Measurements from ENCODE around the gene ADAMTSL3.
A peak's percentile ranks its signal among the peaks of the same experiment; 100 is the strongest.

The ADAMTSL3 gene

DNA sequence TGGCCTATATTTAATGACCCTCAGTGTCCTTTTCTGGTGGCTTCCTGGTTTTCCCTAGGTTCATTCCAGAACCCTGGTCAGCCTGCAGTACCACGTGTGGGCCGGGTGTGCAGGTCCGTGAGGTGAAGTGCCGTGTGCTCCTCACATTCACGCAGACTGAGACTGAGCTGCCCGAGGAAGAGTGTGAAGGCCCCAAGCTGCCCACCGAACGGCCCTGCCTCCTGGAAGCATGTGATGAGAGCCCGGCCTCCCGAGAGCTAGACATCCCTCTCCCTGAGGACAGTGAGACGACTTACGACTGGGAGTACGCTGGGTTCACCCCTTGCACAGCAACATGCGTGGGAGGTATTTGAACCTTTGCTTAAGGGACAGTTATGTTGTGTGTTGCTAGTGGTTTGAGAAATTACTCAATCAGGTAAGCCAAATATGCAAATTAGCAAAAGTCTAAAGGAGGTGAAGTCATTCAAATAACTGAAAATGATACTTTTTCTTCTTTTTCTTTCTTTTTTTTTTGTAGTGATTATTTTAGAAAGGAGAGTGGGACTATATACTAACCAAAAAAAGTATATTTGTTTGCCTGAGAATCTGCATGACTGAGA, 259.2 kb downstream of the ADAMTSL3 start:
- no peak overlapping the region for H3K4me3 ChIP-seq (ENCODE audit: low read depth, low read length)
- DNase-seq (ENCODE audit: low read depth), result no peak
- TF ChIP-seq, protein P1, sequence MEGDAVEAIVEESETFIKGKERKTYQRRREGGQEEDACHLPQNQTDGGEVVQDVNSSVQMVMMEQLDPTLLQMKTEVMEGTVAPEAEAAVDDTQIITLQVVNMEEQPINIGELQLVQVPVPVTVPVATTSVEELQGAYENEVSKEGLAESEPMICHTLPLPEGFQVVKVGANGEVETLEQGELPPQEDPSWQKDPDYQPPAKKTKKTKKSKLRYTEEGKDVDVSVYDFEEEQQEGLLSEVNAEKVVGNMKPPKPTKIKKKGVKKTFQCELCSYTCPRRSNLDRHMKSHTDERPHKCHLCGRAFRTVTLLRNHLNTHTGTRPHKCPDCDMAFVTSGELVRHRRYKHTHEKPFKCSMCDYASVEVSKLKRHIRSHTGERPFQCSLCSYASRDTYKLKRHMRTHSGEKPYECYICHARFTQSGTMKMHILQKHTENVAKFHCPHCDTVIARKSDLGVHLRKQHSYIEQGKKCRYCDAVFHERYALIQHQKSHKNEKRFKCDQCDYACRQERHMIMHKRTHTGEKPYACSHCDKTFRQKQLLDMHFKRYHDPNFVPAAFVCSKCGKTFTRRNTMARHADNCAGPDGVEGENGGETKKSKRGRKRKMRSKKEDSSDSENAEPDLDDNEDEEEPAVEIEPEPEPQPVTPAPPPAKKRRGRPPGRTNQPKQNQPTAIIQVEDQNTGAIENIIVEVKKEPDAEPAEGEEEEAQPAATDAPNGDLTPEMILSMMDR (IDR thresholded peaks at IDR 0.05; ENCODE audit: insufficient read depth, low read depth, low read length, missing control alignments), result no peak

DNA sequence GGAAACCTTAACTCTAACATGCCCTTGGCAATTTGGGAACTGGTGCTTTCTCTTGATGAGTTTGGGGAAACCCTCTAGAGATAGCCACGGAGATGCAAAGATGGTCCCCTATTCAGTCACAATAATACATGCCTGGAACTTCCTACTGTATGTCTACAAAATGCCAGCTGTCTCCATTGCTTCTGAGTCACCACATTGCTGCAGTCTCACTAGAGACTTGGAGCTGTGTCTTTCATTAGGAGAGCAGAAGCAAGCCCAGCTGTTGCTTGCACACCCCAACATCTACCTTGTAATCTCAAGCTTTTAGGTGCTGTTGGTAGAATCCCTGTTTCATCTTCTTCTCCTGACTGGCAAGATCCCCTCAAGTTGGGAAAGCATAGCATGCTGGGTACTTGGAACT, 261.0 kb downstream of the ADAMTSL3 start:
- peak; percentile 9 for DNase-seq (ENCODE audit: low read depth)
- H3K4me3 ChIP-seq (ENCODE audit: low read depth, low read length), result no peak overlapping the region
- TF ChIP-seq, protein P1 (IDR thresholded peaks at IDR 0.05; ENCODE audit: insufficient read depth, low read depth, low read length, missing control alignments), result no peak

DNA sequence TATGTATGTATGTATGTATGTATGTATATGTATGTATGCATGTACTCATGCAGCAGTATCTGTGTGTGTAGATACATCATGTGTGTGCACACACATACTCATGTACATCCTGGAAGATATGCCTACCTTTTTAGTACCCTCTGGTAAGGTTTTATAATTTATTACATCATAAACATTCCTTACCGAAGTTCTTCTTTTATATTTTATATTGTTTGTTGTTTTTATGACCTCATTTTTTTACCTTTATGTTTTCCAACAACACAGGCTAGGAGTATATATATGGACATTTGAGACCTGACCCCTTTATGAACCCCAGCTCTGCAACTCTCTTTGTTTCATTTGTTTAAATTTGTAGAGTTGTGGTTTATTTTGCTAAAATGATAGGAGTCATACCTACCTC, 263.5 kb downstream of the ADAMTSL3 start:
- no peak for DNase-seq (ENCODE audit: low read depth)
- H3K4me3 ChIP-seq (ENCODE audit: low read depth, low read length), result no peak overlapping the region
- TF ChIP-seq, protein P1 (IDR thresholded peaks at IDR 0.05; ENCODE audit: insufficient read depth, low read depth, low read length, missing control alignments), result no peak

DNA sequence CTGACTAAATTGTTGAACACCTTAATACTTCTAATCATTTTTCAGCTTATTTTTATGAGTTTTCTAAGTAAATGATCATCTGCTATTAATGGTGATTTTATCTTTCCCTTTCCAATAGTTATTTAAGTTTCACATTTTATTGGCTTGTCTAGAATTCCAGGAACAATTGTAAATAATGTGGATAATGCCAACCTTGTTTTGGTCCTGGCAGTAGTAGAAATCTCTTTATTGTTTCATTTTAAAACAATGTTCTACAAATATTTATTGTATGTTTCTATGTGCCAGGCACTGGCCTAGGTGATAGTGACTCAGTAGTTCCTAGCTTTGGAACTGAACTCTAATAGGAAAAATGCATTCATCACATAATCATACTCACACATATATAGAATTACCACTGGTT, 264.1 kb downstream of the ADAMTSL3 start:
- no peak overlapping the region for H3K4me3 ChIP-seq (ENCODE audit: low read depth, low read length)
- DNase-seq (ENCODE audit: low read depth), result no peak
- TF ChIP-seq, protein P1 (IDR thresholded peaks at IDR 0.05; ENCODE audit: insufficient read depth, low read depth, low read length, missing control alignments), result no peak

DNA sequence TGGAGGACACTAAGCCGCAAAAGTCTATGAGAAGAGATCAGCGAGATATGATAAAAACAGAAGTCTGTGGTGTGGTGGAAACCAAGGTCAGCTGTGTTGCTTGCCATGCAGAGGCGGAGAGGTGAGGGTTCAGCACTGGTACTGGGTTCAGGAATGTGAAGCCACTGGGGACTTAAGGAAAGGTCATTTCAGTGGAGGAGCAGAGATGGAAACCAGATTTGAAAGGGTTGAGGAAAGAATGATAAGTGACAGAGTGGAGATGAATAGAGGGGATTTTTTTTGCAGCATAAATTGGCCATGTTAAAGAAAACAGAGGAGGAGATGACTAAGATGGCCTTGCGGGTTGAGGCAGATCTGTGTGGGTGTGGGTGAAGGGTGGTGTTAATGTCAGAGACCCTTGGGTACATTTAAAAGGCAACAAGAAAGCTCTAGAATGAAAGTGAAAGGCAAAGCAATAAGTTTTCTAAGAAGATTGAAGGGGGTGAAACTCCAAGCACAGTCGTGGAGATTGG, 265.5 kb downstream of the ADAMTSL3 start:
- TF ChIP-seq, protein P1 (IDR thresholded peaks at IDR 0.05; ENCODE audit: insufficient read depth, low read depth, low read length, missing control alignments), result no peak
- peak overlapping the region; percentile 22; the same call in 1 of the 2 replicates for H3K4me3 ChIP-seq (ENCODE audit: low read depth, low read length)
- peak; percentile 75 for DNase-seq (ENCODE audit: low read depth)

DNA sequence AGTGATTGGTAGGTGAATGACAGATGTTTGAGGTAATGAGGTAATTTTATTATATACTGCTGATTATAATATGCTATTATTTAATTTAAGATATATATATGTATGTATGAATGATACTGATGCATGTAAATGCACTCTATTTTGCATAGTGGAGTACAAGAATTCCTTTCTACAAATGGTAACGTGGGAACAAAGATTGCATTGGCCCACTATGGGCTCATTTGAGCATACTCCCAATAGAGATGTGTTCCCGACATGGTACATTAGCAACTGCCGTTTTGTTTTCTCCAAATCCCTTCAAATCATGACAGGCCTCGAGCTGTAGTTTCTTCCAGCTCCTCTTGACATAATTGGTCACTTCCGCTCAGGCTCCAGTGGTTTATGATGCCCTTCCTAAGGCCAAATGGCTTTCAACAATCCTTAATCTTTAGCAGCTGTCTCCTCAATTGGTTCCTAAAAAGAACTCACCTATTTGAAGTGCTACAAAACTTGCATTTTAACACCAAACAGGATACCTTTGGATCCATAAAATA, 266.1 kb downstream of the ADAMTSL3 start:
- TF ChIP-seq, protein P1 (IDR thresholded peaks at IDR 0.05; ENCODE audit: insufficient read depth, low read depth, low read length, missing control alignments), result no peak
- H3K4me3 ChIP-seq (ENCODE audit: low read depth, low read length), result peak overlapping the region; percentile 22; the same call in 1 of the 2 replicates
- DNase-seq (ENCODE audit: low read depth), result no peak
